Subcutaneous adipose tissue (tissue), 4 donors: ENCODE data around the gene LGSN. TPM values are rescaled to one million over a fixed set of nuclear protein-coding genes. Genes with fewer than 3 reads are reported as not detected.

Source experiments
- total RNA-seq, 4 donors: library from RNA; depleted of rRNA; stranded (reverse); fragments of >200 nt; gene quantifications; one replicate each; pipeline ENCODE4 v1.1.0, GENCODE V29; 2016
- TF ChIP-seq, protein P1 (sequence below): fragments of 450-650 bp; IDR thresholded peaks from one replicate; pipeline ENCODE4 v1.5.1; 2016; ENCODE audit warnings: low read depth, mild to moderate bottlenecking, control low read depth, antibody characterized with exemption, moderate library complexity

The LGSN gene
- total RNA-seq, 4 donors from 2014 or later, result not detected

DNA sequence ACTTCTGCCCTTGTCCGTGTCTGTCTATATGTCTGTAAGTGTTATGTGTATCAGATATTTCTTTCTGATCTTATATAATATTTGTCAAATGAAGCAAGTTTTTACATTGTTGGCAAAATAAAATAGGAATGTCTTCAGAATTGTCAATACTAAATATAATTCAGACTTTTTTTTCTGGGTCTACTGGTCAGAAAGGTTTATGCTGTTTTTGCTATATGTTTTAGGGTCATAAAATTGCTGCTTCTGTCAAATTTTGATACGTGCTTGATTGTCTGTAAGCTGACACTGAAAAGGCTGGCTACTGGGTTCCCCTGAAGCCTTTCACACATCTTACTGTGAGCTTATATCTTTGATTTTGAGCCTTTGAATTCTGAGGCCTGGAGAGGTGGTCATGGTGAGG is 20.1 kb downstream of the LGSN start:
- TF ChIP-seq, protein P1, sequence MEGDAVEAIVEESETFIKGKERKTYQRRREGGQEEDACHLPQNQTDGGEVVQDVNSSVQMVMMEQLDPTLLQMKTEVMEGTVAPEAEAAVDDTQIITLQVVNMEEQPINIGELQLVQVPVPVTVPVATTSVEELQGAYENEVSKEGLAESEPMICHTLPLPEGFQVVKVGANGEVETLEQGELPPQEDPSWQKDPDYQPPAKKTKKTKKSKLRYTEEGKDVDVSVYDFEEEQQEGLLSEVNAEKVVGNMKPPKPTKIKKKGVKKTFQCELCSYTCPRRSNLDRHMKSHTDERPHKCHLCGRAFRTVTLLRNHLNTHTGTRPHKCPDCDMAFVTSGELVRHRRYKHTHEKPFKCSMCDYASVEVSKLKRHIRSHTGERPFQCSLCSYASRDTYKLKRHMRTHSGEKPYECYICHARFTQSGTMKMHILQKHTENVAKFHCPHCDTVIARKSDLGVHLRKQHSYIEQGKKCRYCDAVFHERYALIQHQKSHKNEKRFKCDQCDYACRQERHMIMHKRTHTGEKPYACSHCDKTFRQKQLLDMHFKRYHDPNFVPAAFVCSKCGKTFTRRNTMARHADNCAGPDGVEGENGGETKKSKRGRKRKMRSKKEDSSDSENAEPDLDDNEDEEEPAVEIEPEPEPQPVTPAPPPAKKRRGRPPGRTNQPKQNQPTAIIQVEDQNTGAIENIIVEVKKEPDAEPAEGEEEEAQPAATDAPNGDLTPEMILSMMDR, result no peak

DNA sequence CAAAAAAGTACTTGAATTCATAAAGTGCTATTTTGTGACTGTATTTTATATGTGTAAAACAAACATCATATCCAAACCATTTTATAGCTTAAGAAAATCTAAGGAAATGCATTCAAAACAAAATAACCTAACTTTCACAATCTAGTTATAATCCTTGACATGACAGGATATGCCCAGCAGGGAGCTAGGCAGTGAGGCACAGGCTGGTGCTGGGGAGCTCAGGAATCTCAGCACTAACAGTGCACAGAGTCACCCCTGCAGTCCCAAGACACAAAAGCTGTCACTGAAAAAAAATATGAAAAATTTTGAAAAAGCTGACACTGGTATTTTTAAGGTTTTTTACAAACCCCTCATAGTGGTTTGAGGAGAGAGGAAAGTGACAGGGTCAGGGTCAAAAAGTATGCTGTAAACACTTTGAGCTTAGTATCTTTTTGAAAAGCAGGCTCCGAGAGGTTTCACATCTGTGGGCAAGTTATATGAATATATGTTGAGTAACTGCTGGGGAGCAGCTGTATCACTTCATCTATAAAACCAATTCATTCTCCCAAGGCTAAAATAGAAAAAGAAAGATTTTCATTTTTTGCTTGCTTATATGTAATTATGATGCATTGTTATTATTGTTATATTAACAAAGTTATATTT is 24.1 kb downstream of the LGSN start:
- TF ChIP-seq, protein P1, result no peak

DNA sequence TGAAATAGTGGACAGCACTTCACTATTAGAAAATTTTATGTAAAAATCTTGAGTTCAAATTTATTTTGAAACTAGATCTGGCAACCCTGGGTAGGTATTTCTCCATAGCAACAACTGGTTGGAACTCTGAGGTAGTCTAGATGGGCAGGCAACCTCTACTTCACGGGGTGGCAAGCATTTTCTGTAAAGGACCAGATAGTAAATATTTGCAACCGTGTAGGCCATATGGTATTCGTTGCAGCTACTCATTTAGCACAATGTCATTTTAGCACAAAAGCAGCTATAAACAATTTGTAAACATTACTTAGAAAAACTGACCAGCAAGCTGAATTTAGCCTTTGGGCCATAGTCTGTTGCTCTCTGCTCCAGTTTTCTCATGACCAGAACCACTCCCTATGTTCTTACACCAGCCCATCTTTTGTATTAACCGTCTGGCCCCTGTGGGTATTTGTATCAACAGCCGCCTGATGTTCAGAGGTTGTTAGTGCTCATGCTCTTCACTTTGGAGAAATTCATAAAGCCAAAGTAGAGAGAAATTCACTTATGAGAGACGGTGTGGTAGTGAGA is 29.2 kb downstream of the LGSN start:
- TF ChIP-seq, protein P1, result no peak

DNA sequence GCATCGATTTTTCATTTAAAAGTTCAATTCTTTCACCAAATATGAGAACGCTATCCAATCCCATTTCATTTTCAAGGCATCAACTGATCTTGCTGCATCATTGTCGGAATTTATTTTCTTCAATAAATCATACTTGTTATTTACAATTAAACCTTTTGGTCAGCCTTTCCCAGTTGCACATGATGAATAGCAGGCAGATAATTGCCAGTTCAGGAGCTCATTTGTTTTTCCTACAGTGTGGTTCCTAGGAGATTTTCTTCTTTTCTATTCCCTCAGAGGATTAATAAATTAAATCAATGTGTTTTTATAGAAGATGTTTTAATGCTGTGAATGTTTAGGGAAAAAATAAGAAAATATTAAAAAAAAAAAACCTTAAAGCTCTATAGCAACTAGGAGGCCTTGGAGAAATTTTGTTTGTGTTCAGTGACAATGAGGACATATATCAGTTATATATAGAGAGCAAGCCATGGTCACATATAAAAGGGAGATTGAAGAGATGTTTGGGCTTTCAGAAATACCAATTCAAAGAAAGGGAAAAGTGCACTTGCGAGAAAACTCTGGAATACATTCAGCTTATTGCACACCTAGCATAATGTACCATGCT is 30.4 kb downstream of the LGSN start:
- TF ChIP-seq, protein P1, result no peak

DNA sequence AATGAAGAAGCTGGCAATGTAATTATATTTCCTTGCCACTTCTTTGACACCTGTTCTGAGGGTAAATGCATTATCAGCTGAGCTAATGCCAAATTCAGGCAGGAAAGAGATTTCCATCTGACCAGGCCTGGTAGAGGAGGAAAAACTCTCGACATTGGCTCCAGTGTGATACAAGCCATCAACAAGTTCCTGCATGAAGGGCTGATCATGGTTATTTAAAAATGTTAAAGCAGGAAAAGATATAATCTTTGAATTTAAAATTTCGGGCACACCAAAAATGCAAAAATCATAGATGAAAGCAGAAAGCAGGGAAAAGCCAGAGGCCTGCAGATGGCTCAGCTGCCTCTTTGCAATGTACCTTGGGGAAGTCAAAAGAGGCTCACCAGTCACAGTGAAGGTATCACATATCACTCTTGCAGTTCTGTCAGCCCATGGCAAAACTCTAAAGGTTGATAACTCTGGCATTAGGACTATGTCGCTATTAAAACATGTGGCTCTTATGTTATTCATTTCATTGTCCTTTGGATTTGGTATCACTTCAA is 39.1 kb downstream of the LGSN start:
- TF ChIP-seq, protein P1, result no peak

DNA sequence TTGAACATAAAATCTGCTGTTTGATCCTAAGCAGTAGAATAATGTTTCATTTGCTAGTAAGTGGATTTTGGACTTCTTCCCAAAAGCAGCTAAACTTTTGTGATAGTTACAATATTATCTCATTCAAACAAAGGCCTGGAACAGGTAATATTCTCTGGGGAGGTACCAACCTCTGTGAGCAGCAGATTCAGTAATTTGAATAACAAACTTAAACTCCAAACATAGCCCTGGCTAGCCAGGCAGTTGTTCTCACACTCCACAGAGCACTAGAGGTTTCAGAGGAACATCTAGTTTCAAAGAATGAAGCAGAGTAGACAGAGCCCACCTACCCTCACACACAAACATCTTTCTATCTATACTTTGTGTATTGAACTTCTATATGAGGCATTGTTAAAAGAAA is 40.9 kb downstream of the LGSN start:
- TF ChIP-seq, protein P1, result no peak

DNA sequence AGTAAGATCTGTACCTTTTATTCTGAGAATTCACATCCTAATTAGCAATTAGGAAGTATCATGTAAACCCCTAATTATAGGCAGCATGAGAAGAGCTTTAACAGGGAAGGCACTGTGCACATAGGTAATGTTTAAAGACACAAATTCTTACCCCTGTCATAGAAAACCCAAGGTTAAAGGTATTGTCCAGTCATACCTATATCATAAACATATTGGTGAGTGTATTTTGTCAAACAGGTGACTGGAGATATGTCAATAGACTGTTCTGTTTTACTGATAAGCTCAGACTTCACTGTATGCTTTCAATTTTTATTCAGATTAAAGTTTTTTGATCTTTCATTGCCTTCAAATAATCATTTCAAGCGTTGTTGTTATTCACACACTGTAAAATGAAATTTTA is 43.8 kb downstream of the LGSN start:
- TF ChIP-seq, protein P1, result no peak
